Activated T-cell treated with anti-CD3 and anti-CD28 coated beads for 24 hours (primary cell): Measurements from ENCODE around the gene SUCLG2.
A peak's percentile ranks its signal among the peaks of the same experiment; 100 is the strongest.

Source experiments
- DNase-seq: peaks from one replicate; pipeline ENCODE4 v3.0.0-alpha.2; 2020; ENCODE audit warnings: low read depth

Gene SUCLG2

GRCh38 chr3:67384016-67384415 lies 270.4 kb downstream of the SUCLG2 start:
- DNase-seq, result no peak

DNA sequence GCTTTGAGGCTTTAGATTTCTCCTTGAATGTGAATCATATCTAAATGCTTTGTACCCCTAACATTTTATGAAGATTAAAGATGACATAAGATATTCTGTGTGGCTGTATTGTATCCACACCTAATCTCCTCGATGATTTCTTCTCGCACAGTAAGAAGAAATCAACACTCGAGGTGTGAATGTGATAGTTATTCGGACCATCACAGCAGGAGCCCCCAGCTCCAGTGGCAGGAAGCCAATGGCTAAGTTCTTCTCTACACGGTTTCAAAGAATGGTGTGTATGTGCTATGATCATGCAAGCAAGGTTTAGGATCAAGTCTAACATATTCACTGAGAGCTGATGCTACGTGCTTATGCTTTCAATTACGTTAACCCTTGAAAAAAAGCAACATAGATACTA lies 271.0 kb downstream of the SUCLG2 start:
- DNase-seq, result no peak

DNA sequence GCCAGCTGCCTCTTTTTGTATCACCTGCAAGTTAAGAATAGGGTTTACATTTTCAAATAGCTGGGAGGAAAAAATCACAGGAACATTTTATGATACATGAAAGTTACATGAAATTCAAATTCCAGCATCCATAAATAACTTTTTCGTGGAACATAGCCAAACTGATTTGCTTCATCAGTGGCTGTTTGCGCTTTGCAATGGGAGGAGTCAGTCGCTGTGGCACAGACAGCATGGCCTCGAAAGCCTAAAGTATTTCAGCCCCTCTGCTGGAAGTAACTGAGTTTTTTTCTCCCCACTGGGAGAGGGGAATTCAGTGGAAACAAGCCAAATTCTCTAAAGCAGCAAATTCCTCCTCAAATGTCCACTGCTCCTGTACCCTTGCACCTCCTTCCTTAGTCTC lies 271.9 kb downstream of the SUCLG2 start:
- DNase-seq, result no peak

- no peak for DNase-seq
These were observed 272.6 kb downstream of the SUCLG2 start for GRCh38 chr3:67381667-67382272.

- no peak for DNase-seq
These were observed 274.3 kb downstream of the SUCLG2 start for GRCh38 chr3:67380118-67380517.

GRCh38 chr3:67377299-67377698 lies 277.1 kb downstream of the SUCLG2 start:
- no peak for DNase-seq

GRCh38 chr3:67376416-67376815 lies 278.0 kb downstream of the SUCLG2 start:
- no peak for DNase-seq

- no peak for DNase-seq
These were observed 278.4 kb downstream of the SUCLG2 start for GRCh38 chr3:67375976-67376375.

- DNase-seq, result no peak
These were observed 291.7 kb downstream of the SUCLG2 start for GRCh38 chr3:67362686-67363085.

DNA sequence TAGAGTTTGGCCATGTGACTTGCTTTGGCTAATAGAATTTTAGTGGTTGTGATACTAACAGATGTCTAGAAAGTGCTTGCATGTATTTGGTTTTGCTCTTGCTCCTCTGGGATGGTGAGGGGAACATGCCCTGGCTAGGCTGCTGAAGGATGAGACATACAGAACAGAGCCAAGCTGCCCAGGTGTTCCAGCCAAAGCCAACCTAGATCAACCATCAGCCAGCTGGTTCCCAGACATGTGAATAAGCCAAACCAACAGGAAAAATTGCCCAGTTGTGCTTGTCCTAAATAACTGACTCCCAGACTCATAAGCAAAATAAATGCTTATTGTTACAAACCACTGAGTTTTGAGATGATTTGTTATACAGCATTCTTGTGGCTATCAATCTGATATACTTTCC lies 292.6 kb downstream of the SUCLG2 start:
- DNase-seq, result no peak

- no peak for DNase-seq
These were observed 293.1 kb downstream of the SUCLG2 start for GRCh38 chr3:67361323-67361722.

DNA sequence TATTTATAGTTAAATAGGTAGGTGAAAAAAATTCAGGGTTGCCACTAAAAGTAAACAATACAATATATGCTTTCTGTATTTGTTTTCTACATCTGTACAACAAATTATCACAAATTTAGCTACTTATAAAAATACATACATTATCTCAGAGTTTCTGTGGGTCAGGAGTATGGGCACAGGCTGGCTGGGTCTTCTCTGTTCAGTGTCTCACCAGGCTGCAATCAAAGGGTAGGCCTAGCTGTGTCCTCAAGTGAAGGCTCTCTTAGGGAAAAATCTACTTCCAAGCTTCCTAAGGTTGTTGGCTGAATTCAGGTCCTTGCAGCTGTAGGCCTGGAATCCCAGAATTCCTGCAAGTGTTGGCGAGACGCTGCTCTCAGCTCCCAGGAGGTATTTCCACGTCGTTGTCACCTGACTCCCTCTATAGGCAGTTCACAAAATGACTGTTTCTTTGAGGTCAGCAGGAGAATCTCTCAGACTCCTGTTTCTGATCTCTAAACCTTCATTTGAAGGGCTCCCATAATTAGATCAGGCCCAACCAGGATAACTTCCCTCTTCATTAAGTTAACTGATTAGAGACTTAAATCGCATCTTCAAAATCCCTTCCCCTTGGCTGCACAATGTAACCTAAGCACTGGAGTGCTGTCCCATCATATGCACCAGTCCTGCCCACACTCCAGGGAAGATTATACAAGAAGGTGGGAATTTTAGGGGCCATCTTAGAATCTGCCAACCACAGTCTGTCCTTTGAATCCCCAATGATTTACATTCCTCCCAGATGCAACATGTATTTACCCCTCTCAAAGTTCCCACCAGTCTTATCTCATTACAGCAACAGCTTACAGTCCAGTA lies 296.6 kb downstream of the SUCLG2 start:
- no peak for DNase-seq

- peak; percentile 44 for DNase-seq
These were observed 304.7 kb downstream of the SUCLG2 start for GRCh38 chr3:67349551-67350174.

DNA sequence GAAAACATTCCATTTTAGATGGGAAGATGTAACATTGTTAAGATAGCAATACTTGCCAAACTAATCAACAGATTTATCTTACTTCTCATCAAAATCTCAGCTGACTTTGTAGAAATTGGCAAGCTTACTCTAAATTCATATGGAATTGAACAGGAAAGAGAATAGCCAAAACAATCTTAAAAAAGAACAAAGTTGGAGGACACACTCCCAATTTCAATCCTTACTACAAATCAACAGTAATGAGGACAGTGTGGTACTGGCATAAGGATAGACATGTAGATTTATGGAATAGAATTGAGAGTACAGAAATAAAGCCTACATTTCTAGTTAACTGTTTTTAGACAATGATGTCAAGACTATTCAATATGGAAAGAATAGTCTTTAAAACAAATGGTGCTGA lies 308.3 kb downstream of the SUCLG2 start:
- no peak for DNase-seq

- DNase-seq, result no peak
These were observed 318.6 kb downstream of the SUCLG2 start for GRCh38 chr3:67335813-67336212.

DNA sequence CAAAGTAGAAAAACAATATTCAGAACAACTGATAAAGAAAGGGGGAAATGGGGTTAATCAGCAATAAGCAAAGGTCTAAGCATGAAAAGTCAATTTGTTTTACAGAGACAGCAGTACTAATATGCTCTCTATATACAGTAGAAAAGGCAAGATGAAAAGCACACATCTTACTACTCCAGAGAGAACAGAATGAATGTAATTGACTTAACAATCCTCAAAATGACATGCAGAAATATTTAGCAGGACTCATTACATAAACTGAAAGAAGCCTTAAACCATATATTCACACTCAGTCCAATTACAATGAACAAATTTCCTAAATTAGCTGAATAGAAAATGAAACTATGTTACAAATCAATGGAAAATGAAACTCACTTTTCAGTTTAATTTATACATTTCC lies 319.8 kb downstream of the SUCLG2 start:
- no peak for DNase-seq

DNA sequence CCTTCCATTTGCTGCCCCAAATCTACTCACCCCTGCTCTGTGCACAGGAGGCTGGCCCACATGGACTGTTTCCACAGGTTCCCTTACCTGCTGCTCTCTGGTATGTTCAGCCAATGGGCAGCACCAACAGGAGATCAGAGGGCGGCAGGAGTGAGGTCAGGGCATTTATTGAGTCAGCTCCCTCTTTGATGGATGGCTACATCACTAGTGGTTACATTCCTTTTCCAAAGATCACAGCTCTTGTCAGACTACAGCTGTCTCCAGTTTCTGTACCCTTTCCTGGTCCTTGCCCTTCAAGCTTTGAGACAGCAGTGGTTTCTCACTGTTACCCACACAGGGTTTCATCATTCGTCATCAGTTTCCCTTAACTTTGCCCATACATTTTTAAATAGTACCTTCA lies 325.1 kb downstream of the SUCLG2 start:
- peak; percentile 22 for DNase-seq

- no peak for DNase-seq
These were observed 326.8 kb downstream of the SUCLG2 start for GRCh38 chr3:67327582-67327981.

- DNase-seq, result no peak
These were observed 329.2 kb downstream of the SUCLG2 start for GRCh38 chr3:67325231-67325630.
